ENCODE results near the gene SLC51A. TPM values are rescaled to one million over a fixed set of nuclear protein-coding genes. Genes with fewer than 3 reads are reported as not detected.

SLC51A gene
- total and polyA plus RNA-seq, 9 of the 15 experiments (the other 6 are each of a cell fraction or from before 2014, with no cell fraction given): 0.35 to 0.38 TPM; not detected in 7

GRCh38 chr3:196227629-196228493 lies 11.5 kb downstream of the SLC51A start:
- ATAC-seq (peak; percentile 59), DNase-seq (ENCODE audit: extremely low read depth in 1 of 4, low spot score in 3 of 4) (peak in 2 of 4 experiments; percentile 36 to 37), FAIRE-seq (no peak)
- H3K36me3 ChIP-seq (ENCODE audit: control insufficient read depth, insufficient read depth, low read length): no peaks in the 10 kb centered on the region
- no peak overlapping the region for H3K4me2 ChIP-seq (ENCODE audit: insufficient read depth, low read length)
- peaks cover 6% of the 10 kb centered on the region for H3K9me1 ChIP-seq (ENCODE audit: control insufficient read depth, insufficient read depth, low read length)
- H3K27me3 ChIP-seq (ENCODE audit: control insufficient read depth in 2 of 2, insufficient read depth in 2 of 2, low read length in 2 of 2): no peaks in the 10 kb centered on the region
- peak overlapping the region; percentile 50 for H2AFZ ChIP-seq (ENCODE audit: low read depth, low read length)
- H3K9ac ChIP-seq (ENCODE audit: insufficient read depth in 1 of 2, low read depth in 2 of 2, low read length in 2 of 2): peak overlapping the region in 1 of 2 experiments; percentile 47; a peak in 1 of 4 replicates
- H4K20me1 ChIP-seq (replicated peaks; ENCODE audit: control insufficient read depth, insufficient read depth, low read length): no peaks in the 10 kb centered on the region
- in situ Hi-C loops (cut with MboI): no loop called here
- POLR2A ChIA-PET: interaction anchor here (0.9 to 1.0 kb wide), 4 partner anchors 9 to 150 kb away, joined by 3 to 5 read pairs (median 3); no protein-coding TSS in a partner anchor
- WGBS (ENCODE audit: insufficient coverage, low coverage, missing lambda C conversion rate): 40% methylated on average over 21 of the region's 24 CpGs
- no peaks in the 10 kb centered on the region for H3K79me2 ChIP-seq (ENCODE audit: control insufficient read depth, insufficient read depth, low read length)
- H3K4me3 ChIP-seq: no peak overlapping the region
- peaks cover 10 to 17% of the 10 kb centered on the region in 2 experiments; a peak in 4 of 5 replicates for H3K4me1 ChIP-seq (replicated peaks in 1 of 2; ENCODE audit: control insufficient read depth in 2 of 2, insufficient read depth in 2 of 2, low read length in 2 of 2)
- intact Hi-C loops (cut with micrococcal nuclease): no loop called here
- H3K9me3 ChIP-seq (replicated peaks; ENCODE audit: control insufficient read depth, insufficient read depth, low read depth, low read length): no peaks in the 10 kb centered on the region
- H3K27ac ChIP-seq (ENCODE audit: extremely low read depth, low read depth, low read length): no peak overlapping the region
- CTCF ChIA-PET (ENCODE audit: low intra/inter-chr PET ratio): no interaction called here
- no TSS peak for BruUV-seq (replicated peaks)
- TF ChIP-seq HNRNPK (IDR thresholded peaks at IDR 0.05; ENCODE audit: low read depth, low read length, poor library complexity, severe bottlenecking) (no peak), RAD21 (CRISPR knock-in tag; conservative IDR thresholded peaks at IDR 0.05 in 1 of 2, IDR thresholded peaks at IDR 0.05 in 1 of 2) (peak in 1 of 2 experiments; percentile 34; a peak in 2 of 4 replicates), DEAF1 (CRISPR knock-in tag; IDR thresholded peaks at IDR 0.05) (no peak), MAX (CRISPR knock-in tag; IDR thresholded peaks at IDR 0.05) (no peak), CC2D1A (IDR thresholded peaks at IDR 0.05) (no peak), NCOA1 (IDR thresholded peaks at IDR 0.05; ENCODE audit: low read depth) (no peak), ZBTB49 (CRISPR knock-in tag; IDR thresholded peaks at IDR 0.05; ENCODE audit: borderline replicate concordance) (no peak), BCOR (IDR thresholded peaks at IDR 0.05) (no peak), CTCF (IDR thresholded peaks at IDR 0.05 in 2 of 3, conservative IDR thresholded peaks at IDR 0.05 in 1 of 3; ENCODE audit: insufficient read depth in 2 of 3, low read depth in 1 of 3, low read length in 3 of 3) (peak; percentile 24 to 52 (median 33); a peak in 4 of 6 replicates), MCM2 (IDR thresholded peaks at IDR 0.05; ENCODE audit: low read depth) (no peak), NFE2 (IDR thresholded peaks at IDR 0.05; ENCODE audit: low read depth) (no peak)

All from K562 (cell line).